PC-3 (cell line): ENCODE measurements around the gene CYP27C1.

Experiments
- EZH2 ChIP-seq: fragments of 300-600 bp; sonication (generic); IDR thresholded peaks from one replicate; pipeline ENCODE4 v1.6.1; 2017; ENCODE audit warnings: antibody characterized with exemption, mild to moderate bottlenecking, low read length; ENCODE audit not compliant: unreplicated experiment
- EZH2phosphoT487 ChIP-seq: fragments of 300-600 bp; sonication (generic); IDR thresholded peaks from 2 replicates; pipeline ENCODE4 v1.6.1; 2018; ENCODE audit warnings: mild to moderate bottlenecking, antibody characterized with exemption, low read length, borderline replicate concordance
- TF ChIP-seq, protein P1 (sequence below): fragments of 300-600 bp; sonication (generic); conservative IDR thresholded peaks from 2 replicates; pipeline ENCODE4 v1.5.1; 2017; ENCODE audit warnings: antibody characterized with exemption, low read depth, mild to moderate bottlenecking, low read length

DNA sequence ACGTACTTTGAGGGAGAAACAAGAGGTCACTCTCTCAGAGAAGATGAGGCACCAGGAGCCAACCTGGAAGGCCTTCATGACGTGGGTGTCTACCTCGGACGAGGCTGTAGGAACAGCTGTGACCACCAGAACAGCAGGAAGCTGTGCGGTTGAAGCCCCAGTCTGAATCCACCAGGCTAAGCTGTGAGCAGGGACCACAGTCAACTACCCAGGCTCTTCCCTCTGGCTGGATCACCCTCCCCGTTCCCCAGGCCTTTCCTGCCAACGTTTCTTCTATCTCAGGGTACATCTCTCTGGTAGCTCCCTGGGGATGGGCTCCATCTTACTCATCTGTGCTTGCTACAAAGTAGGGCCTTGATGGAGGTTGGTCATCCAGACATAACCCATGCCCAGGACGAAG lies 36.8 kb upstream of the CYP27C1 start:
- TF ChIP-seq, protein P1, sequence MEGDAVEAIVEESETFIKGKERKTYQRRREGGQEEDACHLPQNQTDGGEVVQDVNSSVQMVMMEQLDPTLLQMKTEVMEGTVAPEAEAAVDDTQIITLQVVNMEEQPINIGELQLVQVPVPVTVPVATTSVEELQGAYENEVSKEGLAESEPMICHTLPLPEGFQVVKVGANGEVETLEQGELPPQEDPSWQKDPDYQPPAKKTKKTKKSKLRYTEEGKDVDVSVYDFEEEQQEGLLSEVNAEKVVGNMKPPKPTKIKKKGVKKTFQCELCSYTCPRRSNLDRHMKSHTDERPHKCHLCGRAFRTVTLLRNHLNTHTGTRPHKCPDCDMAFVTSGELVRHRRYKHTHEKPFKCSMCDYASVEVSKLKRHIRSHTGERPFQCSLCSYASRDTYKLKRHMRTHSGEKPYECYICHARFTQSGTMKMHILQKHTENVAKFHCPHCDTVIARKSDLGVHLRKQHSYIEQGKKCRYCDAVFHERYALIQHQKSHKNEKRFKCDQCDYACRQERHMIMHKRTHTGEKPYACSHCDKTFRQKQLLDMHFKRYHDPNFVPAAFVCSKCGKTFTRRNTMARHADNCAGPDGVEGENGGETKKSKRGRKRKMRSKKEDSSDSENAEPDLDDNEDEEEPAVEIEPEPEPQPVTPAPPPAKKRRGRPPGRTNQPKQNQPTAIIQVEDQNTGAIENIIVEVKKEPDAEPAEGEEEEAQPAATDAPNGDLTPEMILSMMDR: no peak
- TF ChIP-seq EZH2phosphoT487 (no peak), EZH2 (no peak)
